Measurements from ENCODE around the gene THAP3.

The THAP3 gene

GRCh38 chr1:6668503-6668902 is 43.8 kb downstream of the THAP3 start:
- no peak for DNase-seq (ENCODE audit: low read depth in 3 of 3, low spot score in 1 of 3)

GRCh38 chr1:6672558-6672957 is 47.9 kb downstream of the THAP3 start:
- no peak for DNase-seq (ENCODE audit: low read depth in 3 of 3, low spot score in 1 of 3)

- DNase-seq (ENCODE audit: low read depth in 3 of 3, low spot score in 1 of 3): no peak
These were observed 49.2 kb downstream of the THAP3 start for GRCh38 chr1:6673816-6674398.

GRCh38 chr1:6674771-6675170 is 50.1 kb downstream of the THAP3 start:
- no peak for DNase-seq (ENCODE audit: low read depth in 3 of 3, low spot score in 1 of 3)

GRCh38 chr1:6675941-6676340 is 51.3 kb downstream of the THAP3 start:
- DNase-seq (ENCODE audit: low read depth in 3 of 3, low spot score in 1 of 3): no peak
